Measurements from ENCODE around the gene HOXD10.

GRCh38 chr2:176111309-176111663 is 5.3 kb upstream of the HOXD10 start:
- TF ChIP-seq TRAFD1 (CRISPR knock-in tag; IDR thresholded peaks at IDR 0.05; ENCODE audit: borderline replicate concordance) (no peak), RNF2 (conservative IDR thresholded peaks at IDR 0.05; ENCODE audit: low read depth) (peak; percentile 93), EZH2 (conservative IDR thresholded peaks at IDR 0.05; ENCODE audit: low read depth, low read length) (peak; percentile 99), CBFB (CRISPR knock-in tag; IDR thresholded peaks at IDR 0.05) (no peak), RBM39 (IDR thresholded peaks at IDR 0.05; ENCODE audit: low read depth, low read length, poor library complexity, severe bottlenecking) (no peak), GATAD1 (CRISPR knock-in tag; IDR thresholded peaks at IDR 0.05) (0 out of 2 replicates have a peak, but pooled peaks have one; percentile 18), PRDM15 (CRISPR knock-in tag; IDR thresholded peaks at IDR 0.05) (no peak), ZSCAN22 (CRISPR knock-in tag; IDR thresholded peaks at IDR 0.05) (no peak), HINFP (CRISPR knock-in tag; IDR thresholded peaks at IDR 0.05; ENCODE audit: low read depth) (no peak), SUZ12 (IDR thresholded peaks at IDR 0.05; ENCODE audit: low read depth, low read length) (no peak), ZNF7 (CRISPR knock-in tag; IDR thresholded peaks at IDR 0.05) (no peak)
- TF ChIP-seq, protein P1, sequence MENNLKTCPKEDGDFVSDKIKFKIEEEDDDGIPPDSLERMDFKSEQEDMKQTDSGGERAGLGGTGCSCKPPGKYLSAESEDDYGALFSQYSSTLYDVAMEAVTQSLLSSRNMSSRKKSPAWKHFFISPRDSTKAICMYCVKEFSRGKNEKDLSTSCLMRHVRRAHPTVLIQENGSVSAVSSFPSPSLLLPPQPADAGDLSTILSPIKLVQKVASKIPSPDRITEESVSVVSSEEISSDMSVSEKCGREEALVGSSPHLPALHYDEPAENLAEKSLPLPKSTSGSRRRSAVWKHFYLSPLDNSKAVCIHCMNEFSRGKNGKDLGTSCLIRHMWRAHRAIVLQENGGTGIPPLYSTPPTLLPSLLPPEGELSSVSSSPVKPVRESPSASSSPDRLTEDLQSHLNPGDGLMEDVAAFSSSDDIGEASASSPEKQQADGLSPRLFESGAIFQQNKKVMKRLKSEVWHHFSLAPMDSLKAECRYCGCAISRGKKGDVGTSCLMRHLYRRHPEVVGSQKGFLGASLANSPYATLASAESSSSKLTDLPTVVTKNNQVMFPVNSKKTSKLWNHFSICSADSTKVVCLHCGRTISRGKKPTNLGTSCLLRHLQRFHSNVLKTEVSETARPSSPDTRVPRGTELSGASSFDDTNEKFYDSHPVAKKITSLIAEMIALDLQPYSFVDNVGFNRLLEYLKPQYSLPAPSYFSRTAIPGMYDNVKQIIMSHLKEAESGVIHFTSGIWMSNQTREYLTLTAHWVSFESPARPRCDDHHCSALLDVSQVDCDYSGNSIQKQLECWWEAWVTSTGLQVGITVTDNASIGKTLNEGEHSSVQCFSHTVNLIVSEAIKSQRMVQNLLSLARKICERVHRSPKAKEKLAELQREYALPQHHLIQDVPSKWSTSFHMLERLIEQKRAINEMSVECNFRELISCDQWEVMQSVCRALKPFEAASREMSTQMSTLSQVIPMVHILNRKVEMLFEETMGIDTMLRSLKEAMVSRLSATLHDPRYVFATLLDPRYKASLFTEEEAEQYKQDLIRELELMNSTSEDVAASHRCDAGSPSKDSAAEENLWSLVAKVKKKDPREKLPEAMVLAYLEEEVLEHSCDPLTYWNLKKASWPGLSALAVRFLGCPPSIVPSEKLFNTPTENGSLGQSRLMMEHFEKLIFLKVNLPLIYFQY (CRISPR knock-in tag; IDR thresholded peaks at IDR 0.05; ENCODE audit: borderline replicate concordance): no peak
- TF ChIP-seq, protein P2, sequence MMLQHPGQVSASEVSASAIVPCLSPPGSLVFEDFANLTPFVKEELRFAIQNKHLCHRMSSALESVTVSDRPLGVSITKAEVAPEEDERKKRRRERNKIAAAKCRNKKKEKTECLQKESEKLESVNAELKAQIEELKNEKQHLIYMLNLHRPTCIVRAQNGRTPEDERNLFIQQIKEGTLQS (CRISPR knock-in tag; IDR thresholded peaks at IDR 0.05): no peak

Data from HepG2 (cell line).